KBM-7 (cell line): ENCODE data around the gene DPY19L2.
A peak's percentile ranks its signal among the peaks of the same experiment; 100 is the strongest.
"Not testable (repeated sequence)": the region's sequence is repeated elsewhere in the genome, so short reads cannot be mapped to it uniquely, and the experiment has no call there.

ENCODE experiments used
- DNase-seq: peaks from one replicate; pipeline ENCODE4 v3.0.0-alpha.2; 2015
- in situ Hi-C: fragments of 300-500 bp; cut with MboI; formaldehyde crosslinking; loops from 2 replicates; pipeline ENCODE4 v1.14.3; 2020; ENCODE audit warnings: low sequenced_read_pairs, low pct_unique_long_range_greater_than_20kb, mixed read lengths

Gene DPY19L2

DNA sequence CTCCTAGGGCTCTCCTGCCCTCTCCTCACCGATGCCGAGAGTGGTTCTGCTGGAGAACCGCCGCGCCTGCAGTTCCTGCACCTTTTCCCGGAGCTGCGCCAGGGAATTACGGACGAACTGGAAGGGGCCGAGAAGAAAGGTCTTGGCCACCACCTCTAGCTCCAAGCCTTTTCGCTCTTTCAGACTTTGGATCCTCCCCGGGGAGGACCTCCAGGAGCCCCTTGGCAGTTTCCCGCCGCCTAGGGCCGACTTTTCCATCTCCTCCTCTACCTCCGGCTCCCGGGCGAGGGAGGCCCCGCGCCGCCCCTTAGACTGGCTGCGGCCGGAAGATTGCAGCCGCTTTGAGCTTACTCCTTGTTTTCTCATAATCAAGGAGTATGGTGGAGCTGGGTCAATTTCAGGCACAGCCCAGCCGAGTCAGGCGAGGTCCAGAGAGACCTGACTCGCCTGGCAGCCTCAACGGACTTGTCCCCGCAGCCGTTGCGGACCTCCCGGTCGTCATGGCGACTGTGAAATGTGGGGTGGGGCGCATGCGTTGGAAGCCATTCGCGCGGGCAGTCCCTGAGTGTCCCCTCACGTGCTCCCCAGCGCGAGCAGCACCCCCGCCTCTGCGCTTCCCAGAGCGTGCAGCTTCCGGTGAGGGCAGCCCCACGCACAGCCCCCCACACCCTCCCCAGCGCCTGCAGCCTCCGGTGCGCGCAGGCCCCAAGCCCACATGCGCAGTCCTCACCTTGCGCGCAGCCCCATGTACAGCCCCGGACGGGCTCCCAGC, at the start of gene DPY19L2:
Gene DPY19L2 (minus strand): TSS at position 466 of the 772 bp plus-strand sequence. CDS start 100 bp downstream, at position 366.
- peak; percentile 90 for DNase-seq
- in situ Hi-C loops = no loop called here

DNA sequence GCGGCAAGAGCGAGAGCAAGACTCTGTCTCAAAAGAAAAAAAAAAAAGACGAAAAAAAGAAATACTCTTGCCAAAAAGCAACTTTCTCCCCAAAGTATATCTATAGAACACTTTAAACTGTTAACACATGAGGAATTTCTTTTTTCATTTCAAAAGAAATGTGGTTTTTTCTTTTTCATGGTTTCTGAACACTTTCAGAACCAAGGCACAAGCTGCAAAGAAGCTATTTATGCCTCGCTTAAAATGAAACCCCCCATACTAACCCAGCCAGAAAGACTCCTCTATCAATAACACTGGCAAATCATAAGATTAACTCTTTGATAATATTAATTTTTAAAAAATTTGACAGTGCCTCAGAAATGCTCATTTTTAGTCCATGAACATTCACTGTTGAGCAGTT, 48.6 kb upstream of the DPY19L2 start:
- in situ Hi-C loops = not testable (repeated sequence)

DNA sequence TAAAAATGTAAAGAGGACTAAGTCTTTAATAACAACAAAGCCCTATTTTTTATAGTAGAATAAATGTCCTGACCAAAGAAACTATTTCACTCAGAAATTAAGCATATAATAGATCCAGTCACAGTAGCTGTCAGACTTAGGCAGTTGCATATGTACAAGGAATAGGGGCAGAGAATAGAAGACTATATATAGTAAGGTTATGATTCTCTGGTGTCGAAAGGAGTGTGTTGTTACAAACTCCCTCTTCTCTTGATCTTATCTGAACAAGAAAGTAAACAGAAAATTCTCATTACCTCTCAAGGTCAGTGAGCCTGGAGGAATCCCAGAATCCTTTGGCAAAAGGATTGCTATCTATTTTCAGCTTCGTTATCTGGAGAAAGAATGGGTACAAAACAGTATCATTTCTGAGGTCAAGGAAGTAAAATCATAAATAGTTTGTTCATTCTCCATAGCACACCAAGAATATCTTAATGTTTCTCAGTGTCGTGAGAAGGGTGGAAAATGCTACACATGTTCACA, 46.9 kb upstream of the DPY19L2 start:
- in situ Hi-C loops, DNase-seq: not testable (repeated sequence)

More for the DNA sequence above, 48.6 kb upstream of the DPY19L2 start:
- not testable (repeated sequence) for DNase-seq

DNA sequence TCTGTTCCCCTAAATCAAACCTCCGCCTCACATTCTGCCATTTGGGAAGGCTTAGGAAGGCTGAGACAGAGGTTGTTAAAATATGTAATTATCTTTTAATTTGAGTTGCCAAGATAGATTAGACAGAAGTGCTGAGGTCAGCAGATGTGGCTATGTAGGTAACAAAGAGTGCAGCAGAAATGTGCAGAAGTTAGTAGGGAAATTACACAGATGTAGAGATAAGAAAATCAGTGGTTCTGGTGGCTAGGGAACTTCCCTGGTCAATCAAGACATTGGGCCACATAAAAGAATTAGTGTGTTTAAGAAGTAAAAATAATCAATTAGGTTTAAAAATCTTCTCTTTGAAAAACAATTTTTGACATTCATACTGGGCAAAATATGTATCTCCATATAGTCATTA, 46.1 kb upstream of the DPY19L2 start:
- in situ Hi-C loops, DNase-seq: not testable (repeated sequence)

DNA sequence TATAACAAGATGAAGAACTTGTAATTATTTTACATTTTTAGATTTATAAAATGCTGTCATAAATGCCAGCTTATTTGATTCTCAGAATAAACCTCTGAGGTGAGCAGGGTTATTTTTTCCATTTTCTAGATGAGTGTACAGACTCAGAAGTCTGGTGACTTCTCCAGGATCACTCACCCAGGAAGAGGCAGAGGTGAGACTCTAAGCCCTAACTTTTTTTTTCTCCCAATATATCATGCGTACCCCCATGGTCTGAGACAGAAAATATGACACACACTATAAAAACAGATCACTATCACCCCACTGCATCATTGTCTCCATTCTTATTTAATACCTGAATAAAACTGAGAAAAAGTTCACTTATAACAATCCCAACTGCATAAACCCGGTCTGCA, 45.4 kb upstream of the DPY19L2 start:
- in situ Hi-C loops, DNase-seq: not testable (repeated sequence)

DNA sequence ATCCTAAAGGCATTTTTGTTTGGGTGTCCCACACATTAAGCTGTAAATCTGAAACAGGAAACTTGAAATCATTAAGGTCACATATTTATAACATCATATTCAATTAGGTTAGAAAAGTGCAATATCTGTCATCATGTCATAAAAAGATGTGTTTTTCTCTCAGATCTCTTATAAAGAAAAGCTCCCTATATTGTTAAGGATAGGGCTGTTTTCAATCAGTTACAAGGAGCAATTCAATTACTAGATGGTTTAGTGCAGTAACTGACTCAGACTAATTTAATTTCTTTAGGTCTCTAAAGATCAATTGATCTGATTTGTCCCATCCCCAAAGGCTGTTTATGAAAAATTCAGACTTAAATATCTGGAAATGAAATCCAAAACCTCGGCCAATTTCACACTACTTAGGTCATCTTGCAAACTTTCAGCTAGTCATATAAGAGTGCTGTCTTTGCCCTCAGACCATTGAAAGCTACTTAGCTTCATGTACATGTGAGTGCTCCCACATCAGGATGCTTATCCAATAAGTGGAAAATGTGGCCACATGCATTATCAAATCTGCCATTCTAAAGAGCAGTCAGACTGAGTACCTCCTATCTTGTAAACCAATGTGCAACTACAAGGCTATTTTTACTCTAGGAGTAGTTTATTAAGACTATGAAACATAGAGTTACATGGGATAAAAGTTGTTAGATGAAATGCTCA, 44.8 kb upstream of the DPY19L2 start:
- DNase-seq, in situ Hi-C loops: not testable (repeated sequence)

DNA sequence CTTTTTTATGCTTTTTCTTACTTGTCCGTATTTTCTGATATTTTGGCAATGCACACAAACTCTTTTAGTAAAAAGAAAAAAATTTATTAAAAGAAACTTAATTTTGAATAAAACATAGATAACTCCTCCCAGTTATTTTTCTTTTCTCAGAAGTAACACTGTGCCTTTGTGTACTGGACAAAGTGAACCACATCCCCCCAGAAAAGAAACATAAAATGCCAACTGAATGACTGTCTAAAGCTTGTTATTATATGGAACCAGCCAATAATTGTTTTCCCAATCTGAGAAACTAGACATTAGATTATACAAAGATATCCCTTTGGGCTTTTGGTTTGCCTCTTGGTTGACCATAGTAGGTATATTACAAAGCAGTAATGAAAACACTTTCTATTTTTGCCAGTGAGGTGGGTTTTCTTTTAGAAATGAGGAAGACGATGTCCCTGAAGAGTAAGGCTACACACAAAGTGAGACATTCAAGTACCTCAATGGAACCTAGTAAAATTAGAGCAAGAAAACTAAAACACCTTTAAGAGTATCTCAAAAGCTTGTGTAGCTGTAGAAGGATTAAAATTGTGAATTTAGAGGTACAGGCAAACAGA, 44.2 kb upstream of the DPY19L2 start:
- in situ Hi-C loops, DNase-seq: not testable (repeated sequence)

DNA sequence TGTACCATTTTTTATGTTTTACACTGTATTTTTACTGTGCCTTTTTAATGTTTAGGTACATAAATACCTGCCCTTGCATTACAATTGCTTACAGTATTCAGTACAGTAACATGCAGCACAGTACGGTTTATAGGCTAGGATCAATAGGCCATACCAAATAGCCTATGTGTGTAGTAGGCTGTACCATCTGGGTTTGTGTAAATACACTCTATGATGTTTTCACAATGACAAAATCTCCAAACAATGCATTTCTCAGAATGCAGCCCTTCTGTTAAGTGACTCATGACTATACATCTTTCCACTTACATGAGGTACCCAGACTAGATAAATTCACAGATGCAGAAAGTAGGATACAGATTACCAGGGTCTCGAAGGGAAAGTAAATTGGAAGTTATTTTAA, 43.0 kb upstream of the DPY19L2 start:
- DNase-seq = not testable (repeated sequence)

DNA sequence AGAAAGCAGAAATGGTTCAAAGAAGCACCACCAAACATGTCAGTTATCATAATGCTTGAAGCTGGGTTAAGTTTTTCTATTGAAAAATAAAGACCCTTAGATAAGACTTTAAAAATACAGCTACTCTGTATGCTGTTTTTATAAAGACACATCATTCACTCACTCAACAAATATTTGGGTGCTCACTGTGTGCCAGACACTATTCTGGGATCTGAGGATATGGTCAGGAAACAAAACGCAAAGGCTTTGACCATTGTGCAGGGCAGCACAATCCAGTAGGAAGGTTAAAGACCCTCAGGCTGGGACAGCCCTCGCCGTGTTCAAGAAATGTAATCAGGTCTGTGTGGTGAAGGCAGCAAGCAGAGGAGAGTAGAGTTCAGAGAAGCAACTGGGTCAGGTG, 38.0 kb upstream of the DPY19L2 start:
- in situ Hi-C loops = no loop called here
- DNase-seq = no peak

More for the DNA sequence above, 43.0 kb upstream of the DPY19L2 start:
- in situ Hi-C loops = not testable (repeated sequence)

DNA sequence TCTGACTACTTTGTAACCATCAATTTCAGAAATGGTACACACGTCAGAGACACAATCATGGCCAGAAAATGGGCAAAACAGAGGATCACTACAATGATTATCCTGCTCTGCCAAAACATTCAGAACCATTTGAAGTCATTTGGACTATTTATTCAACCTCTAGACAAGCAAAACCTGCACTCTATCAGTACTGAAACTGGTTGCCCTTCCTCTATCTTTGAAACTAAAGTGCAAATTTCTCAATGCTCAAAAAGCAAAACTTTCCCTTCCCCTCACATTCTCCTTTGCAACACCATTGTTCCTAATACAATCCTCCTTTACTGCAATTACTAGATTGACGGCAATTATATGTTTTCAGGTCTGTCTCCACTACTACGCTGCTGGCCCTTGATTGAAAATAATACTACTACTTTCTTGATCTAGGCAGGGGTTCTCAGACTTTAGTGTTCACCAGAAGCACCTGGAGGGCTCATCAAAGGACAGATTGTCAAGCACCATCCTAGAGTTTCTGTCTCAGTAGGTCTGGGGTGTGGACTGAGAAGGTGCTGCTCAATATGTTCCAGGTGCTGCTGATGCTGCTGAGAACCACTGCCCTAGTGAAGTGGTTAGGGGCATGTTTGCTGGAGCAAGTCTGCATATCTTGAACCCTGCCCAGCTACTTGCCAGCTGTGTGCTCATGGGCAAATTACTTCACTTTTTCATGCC, 31.5 kb upstream of the DPY19L2 start:
- in situ Hi-C loops, DNase-seq: not testable (repeated sequence)

DNA sequence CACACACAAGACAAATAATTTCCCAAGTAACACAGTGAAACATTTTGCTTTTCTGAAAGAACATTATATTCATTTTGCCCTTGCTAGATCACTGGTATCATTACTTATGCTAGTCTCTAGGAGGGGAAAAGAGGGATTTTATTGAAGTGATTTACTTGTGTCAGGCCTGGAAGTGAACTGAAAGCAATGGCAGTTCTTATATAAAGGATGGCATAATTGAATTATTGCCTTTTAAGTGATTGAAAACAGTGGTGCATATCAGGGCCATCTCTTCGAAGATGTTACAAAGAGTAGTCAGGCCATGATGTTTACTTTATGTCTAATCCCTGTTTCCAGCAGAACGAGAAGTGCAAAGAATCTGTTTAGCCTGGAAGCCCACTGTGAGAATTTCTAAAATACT, 30.7 kb upstream of the DPY19L2 start:
- in situ Hi-C loops, DNase-seq: not testable (repeated sequence)

DNA sequence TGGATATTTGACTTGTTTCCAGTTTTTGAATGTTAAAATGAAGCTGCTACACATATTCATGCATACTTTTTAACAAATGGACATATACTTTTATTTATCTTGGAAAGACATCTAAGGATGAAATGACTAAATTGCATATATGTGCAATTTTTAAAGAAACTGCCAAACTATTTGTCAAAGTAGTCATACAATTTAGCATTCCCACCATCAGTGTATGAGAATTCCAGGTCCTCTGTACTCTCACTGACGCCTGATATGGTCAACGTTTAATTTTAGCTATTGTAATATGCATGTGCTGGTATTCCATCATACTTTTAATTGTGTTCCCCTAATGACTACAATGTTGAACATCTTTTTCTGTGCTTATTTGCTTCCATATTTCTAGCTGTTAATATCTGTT, 22.5 kb upstream of the DPY19L2 start:
- in situ Hi-C loops, DNase-seq: not testable (repeated sequence)

DNA sequence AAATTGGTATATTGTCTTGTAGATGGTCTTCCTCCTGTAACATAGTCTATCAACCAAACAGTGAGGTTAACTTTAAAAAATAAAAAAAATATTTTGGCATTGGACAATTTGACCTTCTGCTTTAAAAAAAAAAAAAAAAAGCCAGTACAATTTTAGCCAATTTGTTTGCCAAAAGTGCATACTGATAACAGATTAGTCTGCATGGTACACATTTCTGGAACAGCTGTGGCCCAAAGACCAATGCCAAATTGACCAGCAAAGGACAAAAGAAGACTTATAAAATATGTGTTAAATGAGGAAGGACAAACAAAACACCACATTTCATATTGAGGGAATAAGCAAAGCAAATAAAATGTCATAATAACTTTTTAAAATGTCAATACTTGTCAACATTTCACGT, 20.8 kb upstream of the DPY19L2 start:
- DNase-seq, in situ Hi-C loops: not testable (repeated sequence)

DNA sequence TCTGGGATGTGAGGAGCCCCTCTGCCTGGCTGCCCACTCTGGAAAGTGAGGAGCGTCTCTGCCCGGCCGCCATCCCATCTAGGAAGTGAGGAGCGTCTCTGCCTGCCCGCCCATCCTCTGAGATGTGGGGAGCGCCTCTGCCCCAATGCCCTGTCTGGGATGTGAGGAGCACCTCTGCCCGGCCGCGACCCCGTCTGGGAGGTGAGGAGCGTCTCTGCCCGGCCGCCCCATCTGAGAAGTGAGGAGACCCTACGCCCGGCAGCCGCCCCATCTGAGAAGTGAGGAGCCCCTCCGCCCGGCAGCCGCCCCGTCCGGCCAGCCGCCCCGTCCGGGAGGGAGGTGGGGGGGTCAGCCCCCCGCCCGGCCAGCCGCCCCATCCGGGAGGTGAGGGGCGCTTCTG, 18.3 kb upstream of the DPY19L2 start:
- in situ Hi-C loops, DNase-seq: not testable (repeated sequence)

DNA sequence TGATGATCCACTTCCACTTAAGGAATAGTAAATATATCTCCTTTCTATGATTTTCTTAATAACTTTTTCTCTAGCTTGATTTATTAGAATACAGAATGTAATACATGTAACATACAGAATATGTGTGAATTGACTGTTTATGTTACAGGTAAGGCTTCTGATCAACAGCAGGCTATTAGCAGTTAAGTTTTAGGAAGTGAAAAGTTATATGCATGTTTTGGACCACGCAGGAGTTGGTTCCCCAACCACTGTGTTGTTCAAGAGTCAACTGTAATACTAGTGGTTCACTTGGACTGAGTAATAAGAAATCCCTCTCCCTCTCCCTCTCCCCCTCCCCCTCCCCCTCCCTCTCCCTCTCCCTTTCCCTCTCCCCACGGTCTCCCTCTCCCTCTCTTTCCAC, 17.5 kb upstream of the DPY19L2 start:
- in situ Hi-C loops, DNase-seq: not testable (repeated sequence)

DNA sequence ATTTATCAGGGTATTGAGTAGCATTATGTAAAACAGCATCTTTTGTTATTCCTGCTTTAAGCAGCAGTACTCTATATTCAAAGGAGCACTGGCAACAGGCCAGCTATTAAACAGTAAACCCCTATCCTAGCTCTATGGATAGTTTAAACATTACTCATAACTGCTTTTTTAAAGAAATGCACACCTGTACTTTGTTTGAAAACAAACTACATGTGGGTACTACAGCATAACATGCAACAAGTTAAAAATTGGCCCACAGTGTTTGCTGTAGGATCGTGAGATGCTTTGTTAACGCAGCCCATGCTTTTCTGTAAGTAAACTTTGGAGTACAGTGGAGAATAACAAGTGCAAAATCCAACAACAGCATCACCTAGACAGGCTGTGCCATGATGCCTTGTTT, 14.3 kb upstream of the DPY19L2 start:
- in situ Hi-C loops, DNase-seq: not testable (repeated sequence)

DNA sequence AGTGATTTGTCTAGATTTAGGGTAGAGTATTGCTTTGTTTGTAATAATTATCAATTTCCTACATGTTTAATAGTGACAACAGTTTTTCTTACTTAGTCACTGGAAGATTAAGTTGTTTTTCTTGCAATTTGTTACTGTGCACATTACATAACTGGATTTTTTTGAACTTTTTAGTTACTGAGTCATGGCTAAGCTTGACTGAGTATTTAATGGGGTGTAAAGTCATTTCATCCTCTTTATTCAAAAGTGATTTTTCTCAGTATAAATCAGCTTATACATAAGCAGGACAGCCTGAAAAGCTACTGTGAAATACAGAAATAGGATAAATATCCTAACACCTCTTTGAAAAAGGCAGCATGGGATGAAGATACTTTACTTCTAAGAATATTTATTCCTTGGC, 12.5 kb upstream of the DPY19L2 start:
- DNase-seq, in situ Hi-C loops: not testable (repeated sequence)

DNA sequence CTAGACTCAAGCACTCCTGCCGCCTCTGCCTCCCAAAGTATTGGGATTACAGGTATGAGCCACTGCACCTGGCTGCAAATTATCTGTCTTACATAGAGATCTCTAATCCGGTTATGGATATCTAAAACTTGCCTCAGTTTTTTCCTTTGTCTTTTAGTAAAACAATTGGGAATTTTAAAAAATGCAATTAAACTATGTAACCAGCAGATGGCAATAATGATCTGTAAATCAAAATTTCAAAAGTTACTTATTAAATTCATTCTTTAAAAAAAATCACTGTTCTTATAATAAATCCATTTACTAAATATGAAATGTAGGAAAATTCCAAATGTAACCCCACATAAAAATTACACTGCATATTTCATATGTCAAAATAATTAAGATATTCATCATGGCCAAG, 4.3 kb upstream of the DPY19L2 start:
- in situ Hi-C loops, DNase-seq: not testable (repeated sequence)

DNA sequence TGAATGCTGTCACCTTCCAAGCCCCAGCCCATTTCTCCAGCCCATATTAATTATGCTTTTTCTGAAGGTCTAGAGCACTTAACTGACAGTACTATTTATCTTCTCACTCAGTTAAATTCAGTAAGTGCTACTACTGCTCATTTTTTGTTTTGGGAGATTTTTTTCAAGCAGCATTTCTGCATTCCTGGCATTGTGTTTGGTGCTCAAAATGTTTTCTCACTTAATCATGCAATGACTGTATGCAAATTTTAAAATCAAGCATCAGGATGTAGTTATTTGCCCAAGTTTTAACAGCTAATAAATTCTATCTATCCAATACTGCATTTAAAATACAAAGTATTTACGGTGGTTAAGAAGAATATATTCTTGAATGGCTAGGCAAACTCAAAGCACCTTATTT, 1.6 kb upstream of the DPY19L2 start:
- DNase-seq, in situ Hi-C loops: not testable (repeated sequence)
